Panc1 (cell line): ENCODE data around the gene APOBEC3G. TPM values are rescaled to one million over a fixed set of nuclear protein-coding genes. Genes with fewer than 3 reads are reported as not detected.

Experiments used
- ATAC-seq: fragments of 200-7000 bp; cut with Tn5 transposase; 2 replicates; pipeline ENCODE4 v1.9.1; 2020; ENCODE audit warnings: mild to moderate bottlenecking, moderate library complexity
- BruUV-seq: library from RNA; stranded (reverse); fragments of 400-500 nt; replicated peaks from 2 replicates; lab custom pipeline; 2021; lab: Mats Ljungman, UMichigan
- CTCF ChIA-PET: fragments of 300-600 bp; sonication (Branson Sonifier 250); formaldehyde crosslinking; loops from one replicate; lab custom pipeline; 2022; ENCODE audit warnings: antibody characterized with exemption; lab: Charles Lee
- POLR2A ChIA-PET: fragments of 300-600 bp; sonication (Branson Sonifier 250); formaldehyde crosslinking; loops from one replicate; lab custom pipeline; 2022; ENCODE audit warnings: antibody characterized with exemption; lab: Charles Lee
- DNase-seq: peaks from one replicate; pipeline ENCODE4 v3.0.0-alpha.2; 2010; ENCODE audit warnings: low read depth, low spot score
- H3K27ac ChIP-seq: 2 replicates; pipeline ENCODE4 v1.5.1; 2011; ENCODE audit warnings: mild to moderate bottlenecking, low read length, inconsistent platforms
- H3K27me3 ChIP-seq: fragments of 200-500 bp; sonication (Bioruptor generic); 2 replicates; pipeline ENCODE4 v1.6.0; 2014; ENCODE audit warnings: low read length, inconsistent platforms; ENCODE audit not compliant: control insufficient read depth, insufficient read depth
- H3K36me3 ChIP-seq: fragments of 200-500 bp; sonication (Bioruptor generic); 2 replicates; pipeline ENCODE4 v1.5.1; 2014; ENCODE audit warnings: inconsistent platforms, mild to moderate bottlenecking, low read length, moderate library complexity; ENCODE audit not compliant: control insufficient read depth, insufficient read depth
- H3K4me1 ChIP-seq: 2 replicates; pipeline ENCODE4 v1.5.1; 2011; ENCODE audit warnings: inconsistent platforms, mild to moderate bottlenecking, low read length, moderate library complexity; ENCODE audit not compliant: control insufficient read depth, insufficient read depth
- H3K4me3 ChIP-seq, 2 experiments: 2 replicates each; pipeline ENCODE4 v1.5.1; 2011 to 2012; ENCODE audit warnings: low read depth in 2 of 2, low read length in 2 of 2, mild to moderate bottlenecking in 2 of 2, inconsistent platforms in 1 of 2, moderate library complexity in 1 of 2
- H3K9me3 ChIP-seq: fragments of 200-500 bp; sonication (Bioruptor generic); 2 replicates; pipeline ENCODE4 v1.5.1; 2014; ENCODE audit warnings: low read depth, mild to moderate bottlenecking, inconsistent platforms, low read length, moderate library complexity; ENCODE audit not compliant: control insufficient read depth, insufficient read depth
- POLR2AphosphoS5 ChIP-seq: IDR thresholded peaks from 2 replicates; pipeline ENCODE4 v1.6.1; 2012; ENCODE audit warnings: mild to moderate bottlenecking, low read depth, low read length, moderate library complexity
- SIN3A ChIP-seq: IDR thresholded peaks from 2 replicates; pipeline ENCODE4 v1.6.1; 2012; ENCODE audit warnings: low read depth, mild to moderate bottlenecking, low read length, moderate library complexity, borderline replicate concordance; ENCODE audit not compliant: insufficient read depth
- TCF7L2 ChIP-seq: IDR thresholded peaks from 2 replicates; pipeline ENCODE4 v1.6.1; 2011; ENCODE audit warnings: mild to moderate bottlenecking, low read depth, low read length, inconsistent platforms
- in situ Hi-C: cut with HindIII; loops from 2 replicates; pipeline ENCODE4 v1.10.0; 2016; ENCODE audit warnings: low sequenced_read_pairs, low pct_unique_long_range_greater_than_20kb
- intact Hi-C: fragments of 100-400 bp; cut with micrococcal nuclease; formaldehyde crosslinking; loops from one replicate; pipeline ENCODE4 v1.10.0; 2022; ENCODE audit not compliant: unreplicated experiment
- total RNA-seq: library from RNA; stranded (reverse); gene quantifications from one replicate; pipeline ENCODE4 v1.2.1, GENCODE V29; 2021; ENCODE audit not compliant: unreplicated experiment
- TF ChIP-seq, protein P1 (sequence below), 2 experiments: IDR thresholded peaks; 2 replicates each; pipeline ENCODE4 v1.6.1; 2011 to 2012; ENCODE audit warnings: low read depth in 2 of 2, control low read depth in 1 of 2, low read length in 1 of 2, mild to moderate bottlenecking in 1 of 2, moderate library complexity in 1 of 2; ENCODE audit not compliant: insufficient read depth in 1 of 2
- TF ChIP-seq, protein P2 (sequence below): fragments of 450-650 bp; IDR thresholded peaks from 2 replicates; pipeline ENCODE4 v1.5.1; 2017; ENCODE audit warnings: mild to moderate bottlenecking

APOBEC3G gene
- total RNA-seq, 1 experiment from 2014 or later: 4.8 TPM

DNA sequence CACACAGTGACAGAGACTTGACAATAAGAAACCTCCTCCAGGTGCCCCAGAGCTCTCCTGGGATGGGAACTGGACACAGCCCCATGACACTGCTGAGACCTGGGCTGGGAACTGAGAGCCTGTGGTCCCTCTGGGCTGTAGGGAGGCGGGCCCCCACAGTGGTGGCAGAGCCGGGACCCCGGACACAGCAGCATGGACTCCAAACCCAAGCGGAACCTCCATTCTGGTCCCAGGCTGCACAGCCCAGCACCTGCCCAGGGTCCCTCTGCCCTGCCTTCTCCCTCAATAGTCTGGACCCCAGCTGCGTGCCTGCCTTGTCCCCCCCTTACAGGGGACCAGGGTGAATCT, 11.6 kb downstream of the APOBEC3G start:
- no peak overlapping the region for H3K27ac ChIP-seq
- in situ Hi-C loops (no loop called here), intact Hi-C loops (no loop called here)
- no TSS peak for BruUV-seq
- no peaks in the 10 kb centered on the region for H3K36me3 ChIP-seq
- no peaks in the 10 kb centered on the region for H3K4me1 ChIP-seq
- TF ChIP-seq, protein P1, sequence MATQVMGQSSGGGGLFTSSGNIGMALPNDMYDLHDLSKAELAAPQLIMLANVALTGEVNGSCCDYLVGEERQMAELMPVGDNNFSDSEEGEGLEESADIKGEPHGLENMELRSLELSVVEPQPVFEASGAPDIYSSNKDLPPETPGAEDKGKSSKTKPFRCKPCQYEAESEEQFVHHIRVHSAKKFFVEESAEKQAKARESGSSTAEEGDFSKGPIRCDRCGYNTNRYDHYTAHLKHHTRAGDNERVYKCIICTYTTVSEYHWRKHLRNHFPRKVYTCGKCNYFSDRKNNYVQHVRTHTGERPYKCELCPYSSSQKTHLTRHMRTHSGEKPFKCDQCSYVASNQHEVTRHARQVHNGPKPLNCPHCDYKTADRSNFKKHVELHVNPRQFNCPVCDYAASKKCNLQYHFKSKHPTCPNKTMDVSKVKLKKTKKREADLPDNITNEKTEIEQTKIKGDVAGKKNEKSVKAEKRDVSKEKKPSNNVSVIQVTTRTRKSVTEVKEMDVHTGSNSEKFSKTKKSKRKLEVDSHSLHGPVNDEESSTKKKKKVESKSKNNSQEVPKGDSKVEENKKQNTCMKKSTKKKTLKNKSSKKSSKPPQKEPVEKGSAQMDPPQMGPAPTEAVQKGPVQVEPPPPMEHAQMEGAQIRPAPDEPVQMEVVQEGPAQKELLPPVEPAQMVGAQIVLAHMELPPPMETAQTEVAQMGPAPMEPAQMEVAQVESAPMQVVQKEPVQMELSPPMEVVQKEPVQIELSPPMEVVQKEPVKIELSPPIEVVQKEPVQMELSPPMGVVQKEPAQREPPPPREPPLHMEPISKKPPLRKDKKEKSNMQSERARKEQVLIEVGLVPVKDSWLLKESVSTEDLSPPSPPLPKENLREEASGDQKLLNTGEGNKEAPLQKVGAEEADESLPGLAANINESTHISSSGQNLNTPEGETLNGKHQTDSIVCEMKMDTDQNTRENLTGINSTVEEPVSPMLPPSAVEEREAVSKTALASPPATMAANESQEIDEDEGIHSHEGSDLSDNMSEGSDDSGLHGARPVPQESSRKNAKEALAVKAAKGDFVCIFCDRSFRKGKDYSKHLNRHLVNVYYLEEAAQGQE (IDR thresholded peaks at IDR 0.05; ENCODE audit: insufficient read depth in 1 of 2, low read depth in 2 of 2, low read length in 1 of 2): no peak
- TF ChIP-seq POLR2AphosphoS5 (no peak), TCF7L2 (no peak), SIN3A (no peak)
- TF ChIP-seq, protein P2, sequence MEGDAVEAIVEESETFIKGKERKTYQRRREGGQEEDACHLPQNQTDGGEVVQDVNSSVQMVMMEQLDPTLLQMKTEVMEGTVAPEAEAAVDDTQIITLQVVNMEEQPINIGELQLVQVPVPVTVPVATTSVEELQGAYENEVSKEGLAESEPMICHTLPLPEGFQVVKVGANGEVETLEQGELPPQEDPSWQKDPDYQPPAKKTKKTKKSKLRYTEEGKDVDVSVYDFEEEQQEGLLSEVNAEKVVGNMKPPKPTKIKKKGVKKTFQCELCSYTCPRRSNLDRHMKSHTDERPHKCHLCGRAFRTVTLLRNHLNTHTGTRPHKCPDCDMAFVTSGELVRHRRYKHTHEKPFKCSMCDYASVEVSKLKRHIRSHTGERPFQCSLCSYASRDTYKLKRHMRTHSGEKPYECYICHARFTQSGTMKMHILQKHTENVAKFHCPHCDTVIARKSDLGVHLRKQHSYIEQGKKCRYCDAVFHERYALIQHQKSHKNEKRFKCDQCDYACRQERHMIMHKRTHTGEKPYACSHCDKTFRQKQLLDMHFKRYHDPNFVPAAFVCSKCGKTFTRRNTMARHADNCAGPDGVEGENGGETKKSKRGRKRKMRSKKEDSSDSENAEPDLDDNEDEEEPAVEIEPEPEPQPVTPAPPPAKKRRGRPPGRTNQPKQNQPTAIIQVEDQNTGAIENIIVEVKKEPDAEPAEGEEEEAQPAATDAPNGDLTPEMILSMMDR: no peak
- no peak overlapping the region for H3K4me3 ChIP-seq
- CTCF ChIA-PET: no interaction called here
- H3K9me3 ChIP-seq: no peaks in the 10 kb centered on the region
- ATAC-seq: no peak
- DNase-seq: no peak
- no peaks in the 10 kb centered on the region for H3K27me3 ChIP-seq
- POLR2A ChIA-PET: no interaction called here

DNA sequence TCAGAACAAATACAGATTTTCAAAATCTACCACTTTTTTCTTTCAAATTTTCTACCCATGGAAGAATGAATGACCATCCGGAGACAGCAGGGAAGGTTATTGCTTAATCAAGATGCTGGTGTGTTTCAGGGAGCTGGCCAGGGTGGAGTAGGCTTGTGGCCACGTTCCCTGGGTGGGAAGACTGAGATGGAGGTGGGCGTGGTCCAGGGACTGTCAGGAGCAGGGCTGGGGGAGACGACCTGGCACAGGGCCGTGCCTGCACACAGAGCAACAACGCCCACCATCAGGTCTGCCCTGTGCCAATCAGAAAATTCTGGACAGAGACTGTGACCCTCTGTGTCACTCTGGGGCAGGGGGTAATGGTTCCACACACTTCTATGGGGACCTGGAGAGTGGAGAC, 12.9 kb downstream of the APOBEC3G start:
- no peaks in the 10 kb centered on the region for H3K4me1 ChIP-seq
- intact Hi-C loops (no loop called here), in situ Hi-C loops (no loop called here)
- ChIA-PET POLR2A (no interaction called here), CTCF (interaction anchor here (0.7 kb wide), 1 partner anchor 45 kb away, joined by 3 read pairs; no protein-coding TSS in a partner anchor)
- H3K27me3 ChIP-seq: no peaks in the 10 kb centered on the region
- no peaks in the 10 kb centered on the region for H3K36me3 ChIP-seq
- H3K9me3 ChIP-seq: no peaks in the 10 kb centered on the region
- DNase-seq (no peak), ATAC-seq (no peak)
- H3K4me3 ChIP-seq: no peak overlapping the region
- no peak overlapping the region for H3K27ac ChIP-seq
- TF ChIP-seq, protein P1 (IDR thresholded peaks at IDR 0.05; ENCODE audit: insufficient read depth in 1 of 2, low read depth in 2 of 2, low read length in 1 of 2): no peak
- TF ChIP-seq SIN3A: no peak
- TF ChIP-seq POLR2AphosphoS5: no peak
- no peak for TF ChIP-seq TCF7L2
- TF ChIP-seq, protein P2: no peak
- no TSS peak for BruUV-seq
